ENCODE measurements around the gene EPHA3.

DNA sequence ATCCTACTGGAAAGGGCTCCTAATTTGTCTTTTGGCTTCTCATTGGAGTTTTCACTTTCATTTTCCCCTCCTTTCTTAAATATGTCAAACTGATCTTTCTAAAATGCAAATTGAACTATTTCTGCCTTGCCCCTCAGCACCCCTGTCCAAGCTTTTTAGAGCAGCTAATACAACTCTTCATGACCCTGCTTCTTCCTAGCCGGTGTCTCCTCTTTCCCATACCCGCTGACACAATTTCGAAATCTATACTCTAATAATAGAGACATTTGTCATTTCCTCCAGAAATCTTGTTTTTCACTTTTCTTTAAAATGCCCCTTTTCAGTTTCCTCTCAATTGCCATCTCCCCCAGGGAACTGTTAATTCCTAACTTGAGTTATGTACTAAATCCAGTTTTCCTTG lies 2.9 kb upstream of the EPHA3 start:
- TF ChIP-seq, protein P1, sequence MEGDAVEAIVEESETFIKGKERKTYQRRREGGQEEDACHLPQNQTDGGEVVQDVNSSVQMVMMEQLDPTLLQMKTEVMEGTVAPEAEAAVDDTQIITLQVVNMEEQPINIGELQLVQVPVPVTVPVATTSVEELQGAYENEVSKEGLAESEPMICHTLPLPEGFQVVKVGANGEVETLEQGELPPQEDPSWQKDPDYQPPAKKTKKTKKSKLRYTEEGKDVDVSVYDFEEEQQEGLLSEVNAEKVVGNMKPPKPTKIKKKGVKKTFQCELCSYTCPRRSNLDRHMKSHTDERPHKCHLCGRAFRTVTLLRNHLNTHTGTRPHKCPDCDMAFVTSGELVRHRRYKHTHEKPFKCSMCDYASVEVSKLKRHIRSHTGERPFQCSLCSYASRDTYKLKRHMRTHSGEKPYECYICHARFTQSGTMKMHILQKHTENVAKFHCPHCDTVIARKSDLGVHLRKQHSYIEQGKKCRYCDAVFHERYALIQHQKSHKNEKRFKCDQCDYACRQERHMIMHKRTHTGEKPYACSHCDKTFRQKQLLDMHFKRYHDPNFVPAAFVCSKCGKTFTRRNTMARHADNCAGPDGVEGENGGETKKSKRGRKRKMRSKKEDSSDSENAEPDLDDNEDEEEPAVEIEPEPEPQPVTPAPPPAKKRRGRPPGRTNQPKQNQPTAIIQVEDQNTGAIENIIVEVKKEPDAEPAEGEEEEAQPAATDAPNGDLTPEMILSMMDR (IDR thresholded peaks at IDR 0.05), result no peak
- no peak for TF ChIP-seq POLR2A (IDR thresholded peaks at IDR 0.05)
